ENCODE data around the gene SLC16A3. TPM values are rescaled to one million over a fixed set of nuclear protein-coding genes. Genes with fewer than 3 reads are reported as not detected.

SLC16A3 gene
- 81.9 TPM for total RNA-seq
- long read RNA-seq, full-length matches to known transcripts = 43 of 81 reads
- long read RNA-seq, partial matches to known transcripts = 5 of 81 reads
- long read RNA-seq, other reads (novel, unspliced or antisense) = 33 of 81 reads

DNA sequence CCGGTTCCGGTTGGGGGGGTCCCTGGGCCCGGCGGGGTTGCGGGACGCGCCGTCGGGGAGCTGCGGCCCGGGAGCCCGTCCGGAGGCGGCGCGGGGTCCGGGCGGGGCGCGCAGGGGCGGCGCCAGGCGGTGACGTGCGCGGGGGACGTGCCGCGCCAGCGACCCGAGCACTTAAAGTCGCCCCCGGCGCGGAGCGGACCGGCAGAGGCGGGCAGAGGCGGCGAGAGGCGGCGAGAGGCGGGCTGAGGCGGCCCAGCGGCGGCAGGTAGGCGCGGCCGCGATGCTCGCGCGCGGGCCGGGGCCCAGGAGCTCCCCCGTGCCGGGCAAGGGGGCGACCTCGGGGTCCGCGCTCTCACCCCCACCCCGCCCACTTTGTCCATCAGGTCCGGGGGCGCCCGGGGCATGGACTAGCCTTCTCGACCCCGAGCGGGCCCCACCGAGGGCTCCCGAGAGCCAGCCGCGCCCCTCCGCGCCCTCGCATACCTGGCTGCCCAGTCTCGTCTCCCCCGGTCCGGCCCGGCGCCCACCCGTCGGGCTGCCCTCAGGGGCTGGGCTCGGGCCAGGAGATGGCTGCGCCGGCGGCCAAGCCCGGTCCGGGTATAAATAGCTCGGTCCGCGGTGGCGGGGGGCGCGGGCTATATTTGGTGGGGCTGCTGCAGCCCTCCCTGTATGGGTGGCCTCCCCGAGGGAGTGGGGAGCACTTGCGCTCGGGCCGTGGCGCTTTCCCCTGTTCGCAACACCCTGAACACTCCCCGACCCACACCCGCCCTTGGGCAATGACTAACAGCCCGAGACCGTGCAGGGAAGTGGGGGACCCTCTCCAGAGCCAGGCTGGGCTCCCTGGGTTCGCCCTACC, at the start of gene SLC16A3:
TSS of gene SLC16A3 (plus strand) at position 201 of the 856 bp plus-strand sequence. CDS start 6,967 bp downstream, outside the sequence.
- TF ChIP-seq, protein P1, sequence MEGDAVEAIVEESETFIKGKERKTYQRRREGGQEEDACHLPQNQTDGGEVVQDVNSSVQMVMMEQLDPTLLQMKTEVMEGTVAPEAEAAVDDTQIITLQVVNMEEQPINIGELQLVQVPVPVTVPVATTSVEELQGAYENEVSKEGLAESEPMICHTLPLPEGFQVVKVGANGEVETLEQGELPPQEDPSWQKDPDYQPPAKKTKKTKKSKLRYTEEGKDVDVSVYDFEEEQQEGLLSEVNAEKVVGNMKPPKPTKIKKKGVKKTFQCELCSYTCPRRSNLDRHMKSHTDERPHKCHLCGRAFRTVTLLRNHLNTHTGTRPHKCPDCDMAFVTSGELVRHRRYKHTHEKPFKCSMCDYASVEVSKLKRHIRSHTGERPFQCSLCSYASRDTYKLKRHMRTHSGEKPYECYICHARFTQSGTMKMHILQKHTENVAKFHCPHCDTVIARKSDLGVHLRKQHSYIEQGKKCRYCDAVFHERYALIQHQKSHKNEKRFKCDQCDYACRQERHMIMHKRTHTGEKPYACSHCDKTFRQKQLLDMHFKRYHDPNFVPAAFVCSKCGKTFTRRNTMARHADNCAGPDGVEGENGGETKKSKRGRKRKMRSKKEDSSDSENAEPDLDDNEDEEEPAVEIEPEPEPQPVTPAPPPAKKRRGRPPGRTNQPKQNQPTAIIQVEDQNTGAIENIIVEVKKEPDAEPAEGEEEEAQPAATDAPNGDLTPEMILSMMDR (IDR thresholded peaks at IDR 0.05) = no peak
- peak within 1 kb of the TSS; percentile 96 for H3K27ac ChIP-seq
- no peaks in the 10 kb centered on the region for H3K9me3 ChIP-seq
- H3K4me1 ChIP-seq = peaks cover 48% of the 10 kb centered on the region
- H3K4me3 ChIP-seq = peak within 1 kb of the TSS; percentile 78
- ATAC-seq (peak; percentile 54 to 56), DNase-seq (peak; percentile 87)
- H3K27me3 ChIP-seq (ENCODE audit: low read depth) = no peaks in the 10 kb centered on the region
- H3K36me3 ChIP-seq = no peaks in the 10 kb centered on the region
- intact Hi-C loops (cut with DNase I) = no loop called here

GRCh38 chr17:82179412-82179811, 49.4 kb upstream of the SLC16A3 start:
- intact Hi-C loops (cut with DNase I) = no loop called here
- Histone ChIP-seq H3K9me3 (no peaks in the 10 kb centered on the region), H3K27ac (no peak overlapping the region), H3K4me3 (no peak overlapping the region), H3K27me3 (ENCODE audit: low read depth) (no peaks in the 10 kb centered on the region), H3K4me1 (no peaks in the 10 kb centered on the region), H3K36me3 (peaks cover 53% of the 10 kb centered on the region)
- TF ChIP-seq, protein P1 (IDR thresholded peaks at IDR 0.05) = no peak
- no peak for ATAC-seq
- DNase-seq = no peak

GRCh38 chr17:82179946-82180475, 48.8 kb upstream of the SLC16A3 start:
- no peaks in the 10 kb centered on the region for H3K4me1 ChIP-seq
- no peak for DNase-seq
- H3K27ac ChIP-seq = no peak overlapping the region
- no peak for ATAC-seq
- no peak overlapping the region for H3K4me3 ChIP-seq
- intact Hi-C loops (cut with DNase I) = no loop called here
- no peaks in the 10 kb centered on the region for H3K27me3 ChIP-seq (ENCODE audit: low read depth)
- TF ChIP-seq, protein P1 (IDR thresholded peaks at IDR 0.05) = no peak
- peaks cover 59% of the 10 kb centered on the region for H3K36me3 ChIP-seq
- H3K9me3 ChIP-seq = no peaks in the 10 kb centered on the region

GRCh38 chr17:82180776-82181528, 47.9 kb upstream of the SLC16A3 start:
- DNase-seq (no peak), ATAC-seq (no peak)
- H3K27ac ChIP-seq = no peak overlapping the region
- peaks cover 62% of the 10 kb centered on the region for H3K36me3 ChIP-seq
- H3K27me3 ChIP-seq (ENCODE audit: low read depth) = no peaks in the 10 kb centered on the region
- TF ChIP-seq, protein P1 (IDR thresholded peaks at IDR 0.05) = no peak
- no peaks in the 10 kb centered on the region for H3K9me3 ChIP-seq
- intact Hi-C loops (cut with DNase I) = no loop called here
- H3K4me3 ChIP-seq = no peak overlapping the region
- H3K4me1 ChIP-seq = no peaks in the 10 kb centered on the region

DNA sequence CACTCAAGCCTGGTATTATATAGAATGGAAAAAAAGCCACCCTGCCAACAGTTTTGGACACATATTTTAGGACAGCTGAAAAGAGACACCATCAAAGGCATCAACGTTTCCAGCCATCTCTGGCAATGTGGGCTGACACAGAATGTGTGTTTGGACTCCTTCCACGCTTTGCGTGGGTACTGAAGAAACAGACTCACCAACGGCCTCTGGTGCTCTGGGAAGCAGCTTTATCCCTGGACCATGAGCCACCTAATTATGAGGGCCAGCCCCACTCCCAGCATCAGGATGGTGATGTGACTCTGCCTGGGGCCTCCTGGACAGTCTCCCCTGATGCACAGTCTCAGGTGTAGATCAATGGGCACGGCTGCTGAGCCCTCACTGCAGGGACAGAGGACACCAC, 44.1 kb upstream of the SLC16A3 start:
- intact Hi-C loops (cut with DNase I) = no loop called here

More for the DNA sequence above, 44.1 kb upstream of the SLC16A3 start:
- no peaks in the 10 kb centered on the region for H3K4me1 ChIP-seq
- H3K9me3 ChIP-seq = no peaks in the 10 kb centered on the region
- H3K27me3 ChIP-seq (ENCODE audit: low read depth) = no peaks in the 10 kb centered on the region
- H3K27ac ChIP-seq = no peak overlapping the region
- no peak overlapping the region for H3K4me3 ChIP-seq
- ATAC-seq (no peak), DNase-seq (peak; percentile 34)
- TF ChIP-seq, protein P1 (IDR thresholded peaks at IDR 0.05) = no peak
- peaks cover 51% of the 10 kb centered on the region for H3K36me3 ChIP-seq
